Measurements from ENCODE around the gene SORCS2.

The SORCS2 gene

DNA sequence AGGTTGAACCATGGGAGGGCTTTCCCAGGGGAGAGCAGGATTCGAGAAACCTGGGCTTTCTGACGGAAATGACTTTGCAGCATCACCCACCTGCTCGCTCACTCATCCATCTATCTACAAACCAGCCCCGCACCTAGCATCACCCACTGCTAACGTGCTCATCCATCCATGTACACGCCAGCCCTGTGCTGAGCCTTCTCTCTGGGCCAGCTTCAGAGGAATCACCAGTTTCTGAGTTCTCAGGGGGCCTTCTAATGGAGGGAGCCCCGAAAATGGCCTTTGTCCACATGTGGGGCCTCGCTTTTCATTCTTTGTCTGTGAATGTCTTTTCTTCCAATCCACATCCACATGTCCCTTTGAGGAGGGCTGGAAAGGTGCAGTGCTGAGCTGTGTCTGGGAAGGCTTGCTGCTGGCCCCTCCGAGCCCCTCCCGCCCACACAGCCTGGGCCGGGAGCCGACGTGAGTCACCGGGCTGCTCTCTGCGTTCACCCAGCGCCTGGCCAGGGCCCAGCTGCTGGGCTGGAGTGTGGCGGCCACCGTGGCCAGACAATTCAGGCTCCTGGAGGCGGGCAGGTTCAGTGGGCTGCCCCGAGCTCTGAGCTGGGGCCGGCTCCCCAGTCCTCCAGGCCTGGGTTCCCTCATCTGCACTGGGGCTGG lies 14.7 kb downstream of the SORCS2 start (continued):
- TF ChIP-seq, protein P1, sequence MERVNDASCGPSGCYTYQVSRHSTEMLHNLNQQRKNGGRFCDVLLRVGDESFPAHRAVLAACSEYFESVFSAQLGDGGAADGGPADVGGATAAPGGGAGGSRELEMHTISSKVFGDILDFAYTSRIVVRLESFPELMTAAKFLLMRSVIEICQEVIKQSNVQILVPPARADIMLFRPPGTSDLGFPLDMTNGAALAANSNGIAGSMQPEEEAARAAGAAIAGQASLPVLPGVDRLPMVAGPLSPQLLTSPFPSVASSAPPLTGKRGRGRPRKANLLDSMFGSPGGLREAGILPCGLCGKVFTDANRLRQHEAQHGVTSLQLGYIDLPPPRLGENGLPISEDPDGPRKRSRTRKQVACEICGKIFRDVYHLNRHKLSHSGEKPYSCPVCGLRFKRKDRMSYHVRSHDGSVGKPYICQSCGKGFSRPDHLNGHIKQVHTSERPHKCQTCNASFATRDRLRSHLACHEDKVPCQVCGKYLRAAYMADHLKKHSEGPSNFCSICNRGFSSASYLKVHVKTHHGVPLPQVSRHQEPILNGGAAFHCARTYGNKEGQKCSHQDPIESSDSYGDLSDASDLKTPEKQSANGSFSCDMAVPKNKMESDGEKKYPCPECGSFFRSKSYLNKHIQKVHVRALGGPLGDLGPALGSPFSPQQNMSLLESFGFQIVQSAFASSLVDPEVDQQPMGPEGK (tag by site-specific recombination; IDR thresholded peaks at IDR 0.05): peak; percentile 60
- TF ChIP-seq ZNF785 (tag by site-specific recombination; IDR thresholded peaks at IDR 0.05) (no peak), SP7 (tag by site-specific recombination; IDR thresholded peaks at IDR 0.05) (no peak), ZNF10 (tag by site-specific recombination; IDR thresholded peaks at IDR 0.05) (no peak), ZNF629 (tag by site-specific recombination; IDR thresholded peaks at IDR 0.05) (no peak), ZSCAN23 (tag by site-specific recombination; IDR thresholded peaks at IDR 0.05) (no peak), YY2 (tag by site-specific recombination; IDR thresholded peaks at IDR 0.05) (no peak), ZNF423 (tag by site-specific recombination; IDR thresholded peaks at IDR 0.05) (no peak), ZNF24 (tag by site-specific recombination; IDR thresholded peaks at IDR 0.05) (no peak), ZNF121 (tag by site-specific recombination; IDR thresholded peaks at IDR 0.05) (no peak), ZNF707 (tag by site-specific recombination; IDR thresholded peaks at IDR 0.05) (no peak), ZFHX2 (tag by site-specific recombination; conservative IDR thresholded peaks at IDR 0.05) (peak; percentile 60), ZNF664 (tag by site-specific recombination; IDR thresholded peaks at IDR 0.05) (no peak), ZNF747 (tag by site-specific recombination; IDR thresholded peaks at IDR 0.05) (no peak), EGR2 (tag by site-specific recombination; IDR thresholded peaks at IDR 0.05; ENCODE audit: low read depth) (0 out of 2 replicates have a peak, but pooled peaks have one; percentile 25), MYNN (tag by site-specific recombination; IDR thresholded peaks at IDR 0.05; ENCODE audit: borderline replicate concordance) (no peak), ZNF548 (tag by site-specific recombination; IDR thresholded peaks at IDR 0.05) (no peak), MEIS1 (CRISPR knock-in tag; IDR thresholded peaks at IDR 0.05; ENCODE audit: borderline replicate concordance) (no peak), ZNF426 (tag by site-specific recombination; IDR thresholded peaks at IDR 0.05) (no peak), ZNF174 (tag by site-specific recombination; IDR thresholded peaks at IDR 0.05) (no peak), GFI1B (tag by site-specific recombination; IDR thresholded peaks at IDR 0.05) (no peak), ZFP3 (tag by site-specific recombination; IDR thresholded peaks at IDR 0.05; ENCODE audit: low read depth) (no peak), ZBTB20 (tag by site-specific recombination; IDR thresholded peaks at IDR 0.05) (0 out of 2 replicates have a peak, but pooled peaks have one; percentile 16), ZNF571 (tag by site-specific recombination; IDR thresholded peaks at IDR 0.05) (no peak), ZNF560 (tag by site-specific recombination; IDR thresholded peaks at IDR 0.05; ENCODE audit: borderline replicate concordance) (no peak), ZNF600 (tag by site-specific recombination; IDR thresholded peaks at IDR 0.05) (peak; percentile 65), ZNF837 (tag by site-specific recombination; IDR thresholded peaks at IDR 0.05) (no peak), ZSCAN30 (tag by site-specific recombination; IDR thresholded peaks at IDR 0.05) (no peak), ZBTB48 (tag by site-specific recombination; IDR thresholded peaks at IDR 0.05) (no peak)
- TF ChIP-seq, protein P2, sequence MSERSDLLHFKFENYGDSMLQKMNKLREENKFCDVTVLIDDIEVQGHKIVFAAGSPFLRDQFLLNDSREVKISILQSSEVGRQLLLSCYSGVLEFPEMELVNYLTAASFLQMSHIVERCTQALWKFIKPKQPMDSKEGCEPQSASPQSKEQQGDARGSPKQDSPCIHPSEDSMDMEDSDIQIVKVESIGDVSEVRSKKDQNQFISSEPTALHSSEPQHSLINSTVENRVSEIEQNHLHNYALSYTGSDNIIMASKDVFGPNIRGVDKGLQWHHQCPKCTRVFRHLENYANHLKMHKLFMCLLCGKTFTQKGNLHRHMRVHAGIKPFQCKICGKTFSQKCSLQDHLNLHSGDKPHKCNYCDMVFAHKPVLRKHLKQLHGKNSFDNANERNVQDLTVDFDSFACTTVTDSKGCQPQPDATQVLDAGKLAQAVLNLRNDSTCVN (tag by site-specific recombination; optimal IDR thresholded peaks at IDR 0.05): no peak
- TF ChIP-seq, protein P3, sequence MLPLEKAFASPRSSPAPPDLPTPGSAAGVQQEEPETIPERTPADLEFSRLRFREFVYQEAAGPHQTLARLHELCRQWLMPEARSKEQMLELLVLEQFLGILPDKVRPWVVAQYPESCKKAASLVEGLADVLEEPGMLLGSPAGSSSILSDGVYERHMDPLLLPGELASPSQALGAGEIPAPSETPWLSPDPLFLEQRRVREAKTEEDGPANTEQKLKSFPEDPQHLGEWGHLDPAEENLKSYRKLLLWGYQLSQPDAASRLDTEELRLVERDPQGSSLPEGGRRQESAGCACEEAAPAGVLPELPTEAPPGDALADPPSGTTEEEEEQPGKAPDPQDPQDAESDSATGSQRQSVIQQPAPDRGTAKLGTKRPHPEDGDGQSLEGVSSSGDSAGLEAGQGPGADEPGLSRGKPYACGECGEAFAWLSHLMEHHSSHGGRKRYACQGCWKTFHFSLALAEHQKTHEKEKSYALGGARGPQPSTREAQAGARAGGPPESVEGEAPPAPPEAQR (tag by site-specific recombination; IDR thresholded peaks at IDR 0.05): no peak
- TF ChIP-seq, protein P4, sequence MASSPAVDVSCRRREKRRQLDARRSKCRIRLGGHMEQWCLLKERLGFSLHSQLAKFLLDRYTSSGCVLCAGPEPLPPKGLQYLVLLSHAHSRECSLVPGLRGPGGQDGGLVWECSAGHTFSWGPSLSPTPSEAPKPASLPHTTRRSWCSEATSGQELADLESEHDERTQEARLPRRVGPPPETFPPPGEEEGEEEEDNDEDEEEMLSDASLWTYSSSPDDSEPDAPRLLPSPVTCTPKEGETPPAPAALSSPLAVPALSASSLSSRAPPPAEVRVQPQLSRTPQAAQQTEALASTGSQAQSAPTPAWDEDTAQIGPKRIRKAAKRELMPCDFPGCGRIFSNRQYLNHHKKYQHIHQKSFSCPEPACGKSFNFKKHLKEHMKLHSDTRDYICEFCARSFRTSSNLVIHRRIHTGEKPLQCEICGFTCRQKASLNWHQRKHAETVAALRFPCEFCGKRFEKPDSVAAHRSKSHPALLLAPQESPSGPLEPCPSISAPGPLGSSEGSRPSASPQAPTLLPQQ (tag by site-specific recombination; IDR thresholded peaks at IDR 0.05): no peak
- TF ChIP-seq, protein P5, sequence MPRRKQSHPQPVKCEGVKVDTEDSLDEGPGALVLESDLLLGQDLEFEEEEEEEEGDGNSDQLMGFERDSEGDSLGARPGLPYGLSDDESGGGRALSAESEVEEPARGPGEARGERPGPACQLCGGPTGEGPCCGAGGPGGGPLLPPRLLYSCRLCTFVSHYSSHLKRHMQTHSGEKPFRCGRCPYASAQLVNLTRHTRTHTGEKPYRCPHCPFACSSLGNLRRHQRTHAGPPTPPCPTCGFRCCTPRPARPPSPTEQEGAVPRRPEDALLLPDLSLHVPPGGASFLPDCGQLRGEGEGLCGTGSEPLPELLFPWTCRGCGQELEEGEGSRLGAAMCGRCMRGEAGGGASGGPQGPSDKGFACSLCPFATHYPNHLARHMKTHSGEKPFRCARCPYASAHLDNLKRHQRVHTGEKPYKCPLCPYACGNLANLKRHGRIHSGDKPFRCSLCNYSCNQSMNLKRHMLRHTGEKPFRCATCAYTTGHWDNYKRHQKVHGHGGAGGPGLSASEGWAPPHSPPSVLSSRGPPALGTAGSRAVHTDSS (tag by site-specific recombination; IDR thresholded peaks at IDR 0.05): no peak
- TF ChIP-seq, protein P6, sequence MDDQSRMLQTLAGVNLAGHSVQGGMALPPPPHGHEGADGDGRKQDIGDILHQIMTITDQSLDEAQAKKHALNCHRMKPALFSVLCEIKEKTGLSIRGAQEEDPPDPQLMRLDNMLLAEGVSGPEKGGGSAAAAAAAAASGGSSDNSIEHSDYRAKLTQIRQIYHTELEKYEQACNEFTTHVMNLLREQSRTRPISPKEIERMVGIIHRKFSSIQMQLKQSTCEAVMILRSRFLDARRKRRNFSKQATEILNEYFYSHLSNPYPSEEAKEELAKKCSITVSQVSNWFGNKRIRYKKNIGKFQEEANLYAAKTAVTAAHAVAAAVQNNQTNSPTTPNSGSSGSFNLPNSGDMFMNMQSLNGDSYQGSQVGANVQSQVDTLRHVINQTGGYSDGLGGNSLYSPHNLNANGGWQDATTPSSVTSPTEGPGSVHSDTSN (CRISPR knock-in tag; IDR thresholded peaks at IDR 0.05): no peak

All from HEK293 (cell line).